CD4-positive, alpha-beta T cell treated with Interleukin-1 beta for 1 hour (primary cell): ENCODE results near the gene DDX23.

ENCODE experiments used
- DNase-seq, 2 donors: peaks; one replicate each; pipeline ENCODE4 v3.0.0-alpha.2; 2020 to 2022

Gene DDX23

DNA sequence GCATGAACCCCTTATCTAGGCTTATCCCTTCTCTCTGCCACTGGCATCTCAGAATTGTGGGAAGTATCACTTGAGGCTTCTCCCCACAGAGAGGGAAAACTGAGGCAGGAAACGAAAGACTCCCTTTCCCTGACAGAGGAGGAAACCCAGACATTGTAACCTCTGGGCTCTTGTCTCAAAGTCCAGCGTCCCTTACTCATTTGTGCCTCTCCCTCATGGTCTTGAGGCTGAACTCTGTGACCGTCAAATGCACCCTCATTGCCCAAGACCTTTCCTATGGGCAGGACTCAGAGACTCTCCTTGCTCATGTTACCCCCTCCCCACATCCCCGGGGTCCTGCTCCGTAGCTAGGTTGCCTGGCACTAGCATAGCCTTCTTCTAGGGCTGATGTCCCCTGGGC is 29.8 kb downstream of the DDX23 start:
- DNase-seq, result no peak

DNA sequence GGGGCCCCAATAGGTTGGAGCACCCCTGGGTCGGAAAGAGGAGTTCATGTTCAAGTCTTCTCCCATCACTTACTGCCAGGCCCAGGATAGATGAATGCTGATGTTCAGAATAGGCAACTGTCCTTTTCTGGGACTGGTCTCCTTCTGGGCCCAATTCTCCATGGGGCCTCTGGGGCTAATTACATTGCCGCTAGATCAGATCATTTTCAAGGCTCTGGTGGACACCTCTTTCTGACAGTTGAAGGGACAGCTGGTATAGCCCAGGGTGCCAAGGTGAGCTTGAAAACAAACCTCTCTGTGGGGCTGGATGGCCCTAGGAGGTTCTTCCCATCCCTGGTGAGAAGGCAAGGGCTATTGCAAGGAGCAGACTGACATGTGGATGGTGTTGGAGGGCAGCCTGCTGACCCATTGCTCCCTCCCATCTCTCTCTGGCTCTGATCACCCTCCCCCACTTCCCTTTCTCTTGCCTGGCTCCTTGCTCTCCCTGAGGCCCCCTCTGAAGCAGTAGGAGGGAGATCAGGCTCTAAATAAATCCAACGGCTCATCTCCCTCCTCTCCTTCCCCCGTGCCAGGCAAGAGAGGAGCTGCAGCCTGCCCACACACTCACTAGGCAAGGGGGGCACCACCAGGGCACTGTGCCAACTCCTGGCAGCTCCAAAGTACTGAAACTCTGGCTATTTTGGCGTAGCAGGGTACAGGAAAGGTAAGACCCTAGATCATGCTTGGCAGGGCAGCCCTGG is 31.8 kb downstream of the DDX23 start:
- DNase-seq, result no peak

DNA sequence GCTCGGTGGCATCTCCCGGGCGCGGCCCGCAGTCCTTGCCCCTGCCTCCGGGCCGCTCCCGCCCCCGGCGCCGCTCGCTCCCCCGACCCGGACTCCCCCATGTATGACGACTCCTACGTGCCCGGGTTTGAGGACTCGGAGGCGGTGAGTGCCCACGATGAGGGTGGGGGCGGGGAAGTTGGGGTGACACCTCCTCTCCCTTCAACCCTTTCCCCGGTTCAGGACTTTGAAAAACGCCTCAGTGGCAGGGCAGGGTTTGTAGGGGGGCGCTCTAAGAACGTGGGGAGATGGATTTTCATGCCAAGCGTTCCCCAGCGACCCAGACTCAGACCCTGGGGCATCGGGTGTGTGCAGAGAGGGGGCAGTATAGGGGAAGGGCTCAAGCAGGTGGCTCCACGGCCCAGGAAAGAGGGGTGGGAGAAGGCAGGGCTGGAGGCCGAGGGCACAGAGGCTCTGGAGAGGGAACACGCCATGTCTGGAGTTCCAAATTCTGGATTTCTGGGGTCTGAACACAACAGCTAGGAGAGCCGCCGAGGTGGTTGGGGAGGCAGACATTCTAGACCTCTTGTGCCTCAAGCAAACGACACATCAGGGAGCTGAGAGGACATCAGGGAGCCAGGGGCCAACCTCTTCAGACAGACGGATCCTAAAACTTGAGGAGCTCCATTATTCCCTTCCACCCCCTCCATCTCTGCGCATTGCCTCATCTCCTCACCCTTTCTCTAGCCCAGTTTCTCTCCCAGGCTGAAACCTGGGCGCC is 33.0 kb downstream of the DDX23 start:
- DNase-seq, result peak; percentile 25 to 50

DNA sequence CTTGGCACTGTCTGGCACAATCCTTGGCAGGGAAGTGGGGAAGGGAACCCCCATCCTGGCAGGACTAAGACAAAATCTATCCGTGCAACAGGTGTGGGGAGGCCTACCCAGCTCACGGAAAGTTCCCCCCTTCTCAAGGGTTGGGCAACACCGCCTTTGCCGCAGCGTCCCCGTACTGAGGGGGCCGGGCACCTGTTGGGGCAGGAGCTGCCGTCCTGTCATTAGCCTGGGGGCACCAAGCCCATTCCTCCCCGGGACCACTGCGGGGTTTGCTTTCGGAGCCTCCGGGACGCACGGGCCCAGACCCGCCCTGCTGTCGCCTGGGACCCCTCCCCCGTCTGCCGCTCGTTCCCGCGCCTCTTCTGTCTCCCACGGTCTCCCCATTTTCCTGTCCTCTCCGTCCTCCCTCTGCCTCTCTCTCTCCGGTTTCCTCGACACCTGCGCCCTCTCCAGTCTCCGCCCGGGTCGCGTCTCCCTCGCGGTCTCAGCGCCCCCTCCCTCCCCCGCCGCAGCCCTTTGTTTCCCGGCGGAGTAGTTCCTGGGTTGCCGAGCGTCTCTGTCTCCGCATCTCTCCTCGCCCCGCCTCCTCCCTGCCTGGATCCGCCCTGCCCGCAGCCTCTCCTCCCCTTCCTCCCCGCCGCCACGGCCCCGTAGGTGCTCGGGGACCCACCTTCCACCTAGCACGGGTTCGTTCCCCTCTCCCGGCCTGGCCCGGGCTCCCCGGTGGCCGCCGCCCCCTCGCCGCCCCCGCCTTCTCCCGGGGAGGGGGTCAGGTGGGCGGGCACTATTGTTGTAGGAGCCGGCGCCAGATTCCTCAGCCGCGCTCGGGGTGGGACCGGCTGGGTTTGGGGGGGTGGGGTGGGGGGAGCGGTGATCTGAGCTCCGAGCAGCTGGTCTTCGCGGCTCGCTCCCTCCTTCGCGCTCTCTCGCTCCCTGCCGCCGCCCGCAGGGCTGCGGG is 33.8 kb downstream of the DDX23 start, which contains the start of gene CACNB3:
TSS of gene CACNB3 (plus strand) at position 624 of the 958 bp plus-strand sequence. CDS start 434 bp downstream, outside the sequence.
- peak; percentile 72 to 82 for DNase-seq

DNA sequence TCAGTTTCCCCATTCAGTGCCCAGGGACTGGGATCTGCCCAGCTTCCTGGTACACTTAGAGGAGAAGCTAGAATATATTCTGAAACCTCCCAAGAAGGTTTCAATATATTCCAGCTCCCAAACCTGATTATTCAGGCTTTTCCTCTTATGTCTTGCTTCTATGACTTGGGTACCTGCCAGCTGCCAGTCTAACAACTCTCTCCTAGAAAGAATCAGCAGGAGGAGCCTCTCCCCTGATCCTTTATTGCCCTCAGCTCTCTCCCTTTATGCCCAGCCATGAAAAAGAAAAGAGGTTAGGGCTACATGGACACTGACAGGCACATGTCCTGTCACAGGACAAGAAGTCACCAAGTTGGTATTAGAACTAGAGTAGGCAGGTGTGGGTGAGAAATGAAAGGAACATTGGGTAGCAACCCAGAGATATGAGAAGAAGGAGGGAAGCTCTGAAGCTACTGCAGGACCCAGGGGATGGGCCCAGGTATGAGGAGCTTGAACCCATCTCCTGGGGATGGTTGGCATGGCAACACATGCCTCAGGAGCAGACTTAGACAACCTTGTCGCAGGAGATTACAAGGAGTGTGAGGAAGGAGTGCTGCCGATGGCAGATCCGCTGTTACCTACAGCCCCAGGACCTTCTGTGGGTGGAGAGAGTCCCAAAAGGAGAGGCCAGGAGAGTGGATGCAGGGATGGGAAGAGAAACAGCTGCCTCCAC is 35.7 kb downstream of the DDX23 start:
- no peak for DNase-seq

DNA sequence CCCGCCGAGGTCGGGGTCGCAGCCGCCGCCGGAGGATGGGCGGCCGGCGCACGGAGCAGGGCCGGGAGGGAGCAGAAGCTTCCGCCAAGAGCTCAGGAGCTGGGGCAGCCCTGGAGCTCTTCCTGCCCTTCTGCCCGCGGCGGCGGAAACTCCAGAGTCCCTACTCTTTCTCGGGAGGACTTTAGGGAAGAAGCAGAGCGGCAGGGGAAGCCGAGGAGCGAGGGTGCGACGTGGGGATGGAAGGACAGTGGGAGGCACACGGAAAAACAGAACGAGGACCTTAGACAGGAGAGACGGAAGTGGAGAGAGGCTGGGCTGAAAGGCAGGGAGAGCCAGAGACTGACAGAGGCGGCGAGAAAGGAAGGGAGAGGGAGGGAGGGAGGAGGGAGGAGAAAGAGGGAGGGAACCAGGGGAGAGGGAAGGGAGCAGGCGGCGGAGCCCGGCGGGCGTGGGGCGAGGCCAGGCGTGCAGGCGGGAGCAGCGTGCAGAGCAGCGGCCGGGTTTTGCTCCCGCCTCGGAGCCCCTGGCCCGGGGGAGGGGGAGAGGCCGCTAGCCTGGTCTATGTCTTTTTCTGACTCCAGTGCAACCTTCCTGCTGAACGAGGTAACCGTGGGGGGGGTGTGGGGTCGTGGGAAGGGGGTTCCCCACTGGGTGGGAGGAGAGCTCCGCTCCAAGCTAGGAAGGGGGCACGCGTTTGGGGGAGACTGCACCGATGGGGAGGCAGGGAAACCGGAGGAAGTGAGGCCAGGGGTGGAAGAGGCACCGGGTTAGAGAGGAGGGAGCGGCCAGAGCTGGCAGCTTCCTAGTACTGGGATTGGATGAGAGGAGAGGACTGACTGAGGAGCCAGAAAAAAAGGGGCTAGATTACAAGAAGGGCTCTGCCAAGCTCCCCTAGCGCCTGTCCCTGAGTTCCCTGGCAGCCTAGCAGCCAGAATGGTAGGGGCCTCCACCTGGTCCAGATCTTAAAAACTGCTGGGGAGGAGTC is 36.5 kb downstream of the DDX23 start:
- peak; percentile 9 to 20 for DNase-seq

DNA sequence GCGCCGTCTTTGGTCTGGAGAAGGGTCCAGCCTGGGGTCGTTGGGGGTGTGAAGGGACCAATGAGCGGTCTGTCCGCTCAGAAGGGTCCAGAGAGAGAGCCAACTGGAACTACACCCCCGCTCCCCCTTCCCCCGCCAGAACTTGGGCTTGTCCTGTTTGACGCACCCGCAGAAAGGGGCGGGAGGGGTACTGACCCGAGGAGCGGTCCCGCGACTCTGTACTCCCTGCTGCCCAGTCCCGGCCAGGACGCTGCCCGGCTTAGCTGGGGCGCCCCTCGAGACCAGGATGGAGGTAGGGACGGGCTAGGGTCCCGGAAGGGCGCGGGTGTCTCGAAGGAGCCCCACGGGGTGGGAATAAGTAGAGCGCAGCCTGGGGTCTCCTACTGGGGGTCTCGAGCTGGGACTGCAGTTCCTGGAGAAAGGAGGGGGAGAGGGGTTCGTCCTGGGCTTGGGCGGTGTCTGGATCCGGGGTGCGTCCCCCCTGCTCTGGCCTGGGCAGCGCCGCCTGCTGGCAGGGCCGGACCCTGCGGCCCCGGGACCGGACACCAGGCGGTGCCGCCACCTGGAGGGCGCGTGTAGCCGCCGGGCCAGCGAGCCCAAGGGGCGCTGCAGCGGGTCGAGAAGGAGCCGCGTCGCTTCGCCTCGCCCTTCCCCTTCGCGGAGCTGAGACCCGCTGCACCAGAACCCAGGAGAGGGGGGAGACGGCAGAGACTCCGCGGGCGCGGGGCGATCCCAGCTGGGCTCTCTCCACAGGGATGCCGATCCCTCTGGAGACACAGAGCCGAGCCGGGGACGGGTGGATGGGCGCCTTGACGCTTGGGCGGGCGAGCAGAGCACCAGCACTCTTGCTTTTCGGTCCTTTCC is 37.5 kb downstream of the DDX23 start:
- peak; percentile 79 to 83 for DNase-seq

DNA sequence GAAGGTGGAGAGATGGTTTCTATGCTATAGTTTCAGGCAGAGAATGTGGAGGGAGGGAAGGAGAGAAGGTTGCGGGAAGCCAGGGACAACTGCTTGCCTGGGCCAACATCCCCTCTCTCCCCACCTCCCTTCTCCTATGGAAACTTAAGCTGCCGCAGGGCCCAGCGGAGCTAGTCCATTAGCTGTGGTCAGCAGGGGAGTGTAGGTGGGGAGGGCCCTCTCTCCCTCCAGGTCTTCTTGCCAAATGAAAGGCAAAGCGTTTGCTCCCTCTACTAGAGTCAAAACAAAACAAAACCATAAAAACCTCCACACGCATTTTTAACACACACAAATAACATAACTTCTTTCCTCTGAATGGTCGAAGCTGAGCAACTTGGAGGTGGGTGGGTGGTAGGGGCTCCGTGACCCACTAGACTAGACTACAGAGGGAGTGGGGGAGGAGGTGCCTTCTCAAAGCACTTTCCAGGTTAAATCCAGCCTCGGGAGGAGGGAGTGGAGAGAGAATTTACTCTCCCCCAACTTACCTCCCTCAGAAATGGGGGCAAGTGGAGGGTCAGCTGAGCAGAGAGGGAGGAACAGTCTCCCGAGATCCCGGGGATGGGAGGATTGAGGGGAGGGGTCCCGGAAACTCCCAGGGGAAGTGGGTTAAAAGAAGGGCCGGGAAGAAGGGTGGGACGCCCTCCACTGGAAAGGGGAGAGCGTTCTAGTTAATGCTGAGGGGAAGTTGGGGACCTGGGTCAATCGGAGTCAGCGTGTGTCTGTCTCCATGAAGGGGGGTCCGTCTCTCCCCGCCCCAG is 38.3 kb downstream of the DDX23 start:
- DNase-seq, result no peak

DNA sequence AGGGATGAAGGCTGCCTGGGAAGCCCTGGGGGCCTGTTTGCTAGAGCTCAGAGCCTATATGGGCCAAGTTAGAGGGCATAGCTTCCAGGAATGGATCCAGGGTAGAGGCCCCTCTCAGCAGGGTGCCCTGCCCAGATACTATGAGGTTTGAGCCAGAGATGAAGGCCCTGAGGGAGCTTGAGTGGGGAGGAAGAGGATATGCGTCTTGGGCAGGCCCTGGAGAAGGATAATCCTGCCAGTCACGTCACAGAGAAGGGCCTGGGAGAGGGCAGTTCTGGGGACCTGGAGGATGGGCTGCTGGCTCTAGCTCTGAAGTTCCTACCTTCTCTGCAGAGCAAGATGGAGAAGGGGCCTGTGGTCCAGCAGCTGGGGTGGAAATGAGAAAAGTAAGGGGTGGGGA is 39.6 kb downstream of the DDX23 start:
- DNase-seq, result no peak

DNA sequence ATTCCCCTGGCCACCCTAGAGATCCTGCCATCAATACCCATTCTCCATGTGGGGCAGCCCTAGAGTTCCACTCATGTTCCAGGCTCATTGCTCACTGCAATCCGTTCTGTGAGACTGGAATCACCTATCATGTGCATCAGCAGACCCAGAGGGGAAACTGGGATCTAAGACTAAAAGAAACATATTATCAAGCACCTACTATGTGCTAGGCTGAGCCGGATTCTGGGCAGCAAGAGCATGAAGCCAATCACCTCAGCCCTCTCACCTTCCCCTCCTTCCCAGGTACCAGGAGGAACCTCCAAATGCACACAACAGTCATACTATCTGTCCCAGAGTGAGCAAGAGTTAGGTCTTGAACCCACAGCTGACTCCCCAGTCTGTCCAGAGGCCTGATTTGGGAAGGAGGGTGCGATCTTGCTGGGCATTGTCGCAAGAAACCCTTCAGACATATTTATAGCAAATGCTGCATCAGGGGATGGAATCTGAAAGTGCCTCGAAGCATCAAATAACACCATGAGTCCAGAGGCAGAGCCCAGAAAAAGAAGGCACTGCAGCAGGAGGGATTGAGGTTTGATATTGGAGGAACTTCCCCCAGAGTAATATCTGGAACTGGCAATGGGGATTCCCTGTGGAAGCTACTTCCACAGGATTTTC is 40.4 kb downstream of the DDX23 start:
- DNase-seq, result no peak

DNA sequence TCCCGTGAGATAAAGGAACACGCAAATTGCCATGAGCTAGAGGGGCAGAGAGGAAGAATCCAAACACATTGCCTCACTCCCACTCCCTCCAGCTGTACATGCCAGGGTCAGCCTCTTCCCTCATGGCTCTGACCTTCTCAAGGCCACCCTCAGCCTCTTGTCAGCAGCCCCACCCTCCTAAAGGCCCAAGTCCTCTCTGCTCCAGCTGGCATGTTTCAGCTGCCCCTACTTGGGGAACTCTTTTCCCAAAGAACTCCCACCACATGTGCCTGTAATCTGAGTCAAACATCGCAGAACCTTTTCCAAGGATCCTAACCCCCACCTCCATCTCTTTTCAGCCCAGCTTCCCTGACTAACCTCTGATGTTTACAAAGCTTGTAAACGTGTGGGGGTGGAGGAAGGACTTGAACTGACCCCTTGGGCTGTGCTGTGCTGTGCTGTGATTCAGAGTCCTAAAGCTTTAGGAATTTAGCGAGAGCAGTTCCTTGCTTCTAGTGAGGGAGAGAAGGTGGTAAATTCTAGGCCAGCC is 41.0 kb downstream of the DDX23 start:
- DNase-seq, result no peak

DNA sequence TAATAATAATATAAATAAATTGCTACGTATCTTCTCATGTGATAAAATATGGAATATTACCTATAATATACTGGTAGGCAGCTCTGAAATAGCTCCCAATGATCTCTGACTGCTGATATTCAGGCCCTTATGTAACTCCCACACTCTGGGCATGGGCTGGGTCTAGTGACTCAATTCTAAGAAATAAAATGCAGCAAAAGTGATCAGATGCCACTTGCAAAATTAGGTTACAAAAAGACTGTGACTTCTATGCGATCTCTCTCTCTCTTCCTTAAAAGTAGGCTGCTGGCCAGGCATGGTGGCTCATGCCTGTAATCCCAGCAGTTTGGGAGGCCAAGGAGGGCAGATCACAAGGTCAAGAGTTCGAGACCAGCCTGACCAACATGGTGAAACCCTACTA is 44.0 kb downstream of the DDX23 start:
- DNase-seq, result no peak

DNA sequence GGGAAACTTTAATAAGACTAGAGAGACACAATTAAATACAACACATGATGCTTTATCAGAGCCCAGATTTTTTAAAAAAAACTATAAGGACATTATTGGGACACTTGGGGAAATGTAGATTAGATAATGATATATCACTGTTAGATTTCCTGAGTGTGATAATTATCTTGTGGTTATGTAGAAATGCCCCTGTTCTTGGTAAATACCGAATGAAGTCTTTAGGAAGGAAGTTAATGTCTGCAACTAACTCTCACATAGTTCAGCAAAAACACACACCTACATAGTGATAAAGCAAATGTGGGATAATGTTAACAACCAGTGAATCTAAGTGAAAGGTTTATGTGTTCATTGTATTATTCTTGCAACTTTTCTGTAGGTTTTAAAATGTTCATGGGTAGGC is 48.3 kb downstream of the DDX23 start:
- DNase-seq, result no peak

DNA sequence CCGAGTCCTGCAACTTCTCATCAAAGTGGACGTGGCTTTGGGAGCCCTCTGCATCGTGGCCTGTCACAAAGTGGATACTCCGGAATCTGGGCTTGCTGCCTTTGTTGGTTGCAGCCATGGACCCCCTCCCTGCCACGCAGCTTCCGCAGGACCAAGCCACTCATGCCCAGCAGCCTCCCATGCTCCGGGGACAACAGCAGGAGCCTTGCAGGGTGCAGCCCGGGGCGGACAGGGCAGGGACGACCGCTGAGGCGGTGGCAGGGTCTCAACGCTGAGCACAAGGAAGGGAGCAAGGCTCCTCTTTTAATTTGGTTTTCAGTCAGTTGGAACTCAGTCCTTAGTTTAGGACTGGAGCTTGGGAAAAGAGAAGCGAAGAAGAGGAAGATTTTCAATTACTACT is 51.0 kb downstream of the DDX23 start:
- DNase-seq, result no peak

DNA sequence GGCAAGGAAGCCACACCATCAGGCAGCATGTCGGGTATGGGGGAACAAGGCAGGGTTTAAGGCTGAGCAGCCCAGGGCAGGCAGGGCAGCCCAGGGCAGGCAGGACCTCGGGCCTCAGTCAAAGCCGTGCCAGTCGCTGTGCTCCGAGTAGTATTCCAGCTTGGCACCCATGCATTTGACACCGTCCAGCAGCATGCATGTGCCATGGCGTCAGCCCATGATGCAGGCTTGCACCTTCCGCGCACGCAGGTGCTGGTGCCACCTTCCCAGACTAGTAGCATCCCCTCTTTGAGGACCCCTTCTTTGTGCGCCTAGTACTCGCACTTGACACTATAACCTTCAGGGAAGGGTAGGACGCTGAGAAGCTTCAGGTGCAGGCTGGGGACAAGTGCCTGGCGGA is 51.5 kb downstream of the DDX23 start:
- DNase-seq, result no peak

DNA sequence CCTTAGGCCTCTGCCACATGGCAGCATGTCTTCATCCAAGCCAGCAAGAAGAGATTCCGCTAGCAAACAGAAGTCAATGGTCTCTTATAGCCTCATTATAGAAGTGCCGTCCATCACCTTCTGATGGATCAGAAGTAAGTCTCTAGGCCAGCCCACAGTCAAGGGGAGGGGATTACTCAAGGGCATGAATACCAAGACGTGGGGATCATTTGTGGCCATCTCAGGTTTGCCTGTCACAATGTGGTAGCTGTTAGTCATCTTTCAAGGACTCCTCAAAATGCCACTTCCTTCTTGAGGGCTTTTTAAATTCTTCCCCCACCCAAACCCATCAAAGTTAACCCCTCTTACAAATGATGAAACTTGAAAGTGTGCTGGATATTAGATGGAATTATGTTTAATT is 55.0 kb downstream of the DDX23 start:
- DNase-seq, result no peak

DNA sequence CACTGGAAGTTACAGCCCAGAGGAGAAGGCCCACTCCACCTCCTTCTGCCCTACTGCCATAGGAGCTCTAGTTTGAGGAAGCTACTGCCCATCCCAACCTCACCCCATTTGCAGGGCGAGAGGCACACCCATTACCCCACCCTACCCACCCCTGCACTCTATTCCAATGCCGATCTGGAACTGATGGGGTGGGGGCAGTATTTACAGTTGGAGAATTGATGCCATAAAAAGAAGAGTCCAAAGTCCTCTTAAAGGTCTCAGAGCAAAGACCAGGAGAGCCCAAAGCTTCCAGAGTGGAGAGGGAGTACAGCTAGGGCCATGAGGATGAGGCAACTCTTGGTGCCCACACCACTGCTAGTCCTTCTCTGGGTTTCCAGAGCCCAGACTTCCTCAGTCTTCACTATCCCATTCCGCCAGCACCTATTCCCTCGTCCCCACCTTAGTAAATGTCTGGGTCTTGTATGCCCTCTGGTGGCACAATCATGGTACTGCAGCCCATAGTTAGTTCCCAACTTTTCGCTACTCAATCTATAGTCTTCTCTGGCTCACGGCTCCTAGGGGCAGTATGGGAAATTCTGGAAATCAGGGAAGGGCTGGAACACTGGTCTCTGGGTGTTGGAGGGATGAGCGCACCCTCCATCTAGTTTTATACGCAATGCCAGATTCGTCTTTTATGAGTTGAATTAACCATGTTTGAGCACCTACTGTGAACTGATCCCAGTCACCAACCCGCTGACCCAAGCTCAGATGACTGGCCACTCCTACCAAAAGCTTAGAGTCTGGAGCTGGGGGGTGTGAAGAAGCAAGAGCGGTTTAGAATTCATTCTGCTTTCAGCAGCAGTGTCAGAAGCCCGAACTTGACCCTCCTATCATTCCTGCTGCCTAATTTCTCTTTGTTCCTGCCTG is 56.2 kb downstream of the DDX23 start:
- DNase-seq, result peak; percentile 33 to 60
